Measurements from ENCODE around the gene CTH. TPM values are rescaled to one million over a fixed set of nuclear protein-coding genes. Genes with fewer than 3 reads are reported as not detected.

The CTH gene
- total and polyA plus RNA-seq, 2 of the 4 experiments (the other 2 are of a cell fraction), result 2.7 to 3.0 TPM

DNA sequence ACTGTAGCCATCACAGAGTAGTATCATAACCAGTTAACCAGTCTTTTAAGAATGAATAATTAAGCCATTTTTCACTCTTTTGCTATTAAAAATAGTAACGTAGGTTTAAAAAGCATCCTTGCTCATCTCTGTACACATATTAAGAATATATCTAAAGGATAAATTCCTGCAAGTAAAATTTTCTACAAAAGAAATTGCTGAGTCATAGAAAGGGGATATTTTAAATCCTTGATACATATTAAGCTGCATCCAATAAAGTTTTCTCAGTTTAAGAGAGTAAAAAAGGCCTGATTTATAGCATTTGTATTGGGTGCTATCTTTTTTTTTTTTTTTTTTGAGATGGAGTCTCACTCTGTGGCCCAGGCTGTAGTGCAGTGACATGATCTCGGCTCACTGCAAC, 1.9 kb upstream of the CTH start:
- Histone ChIP-seq H3K79me1 (ENCODE audit: low read depth in 1 of 2, low read length in 2 of 2) (peaks cover 0 to 4% of the 10 kb centered on the region in 2 experiments; a peak in 2 of 4 replicates), H4K5ac (ENCODE audit: low read depth, low read length) (no peak overlapping the region), H3K4me3 (ENCODE audit: insufficient read depth, low read depth, low read length) (no peak overlapping the region), H2BK20ac (ENCODE audit: low read depth, low read length) (no peak overlapping the region), H3K4me1 (ENCODE audit: control insufficient read depth, insufficient read depth, low read length) (no peaks in the 10 kb centered on the region), H3K27me3 (ENCODE audit: control insufficient read depth, insufficient read depth, low read length) (0 out of 2 replicates have a peak, but pooled peaks cover 2% of the 10 kb centered on the region), H3K23ac (ENCODE audit: low read depth, low read length) (no peak overlapping the region), H3K4ac (ENCODE audit: low read depth, low read length) (no peak overlapping the region), H2AFZ (replicated peaks; ENCODE audit: low read length, poor library complexity) (no peak overlapping the region), H2BK15ac (ENCODE audit: low read depth, low read length) (no peak overlapping the region), H3K18ac (ENCODE audit: low read depth, low read length) (no peak overlapping the region), H2BK5ac (ENCODE audit: low read depth, low read length, poor library complexity, severe bottlenecking) (no peak overlapping the region), H3K14ac (replicated peaks; ENCODE audit: low read depth, low read length) (no peak overlapping the region), H3K9me3 (ENCODE audit: control insufficient read depth, insufficient read depth, low read length) (no peaks in the 10 kb centered on the region), H2AK5ac (ENCODE audit: low read depth, low read length) (no peak overlapping the region), H3K9me1 (ENCODE audit: insufficient read depth, low read length) (no peaks in the 10 kb centered on the region), H4K91ac (ENCODE audit: insufficient read depth, low read depth, low read length) (no peak overlapping the region), H3K4me2 (ENCODE audit: low read depth, low read length) (no peak overlapping the region), H3K36me3 (ENCODE audit: control insufficient read depth, insufficient read depth, low read length) (no peaks in the 10 kb centered on the region), H3K9ac (ENCODE audit: low read depth, low read length) (no peak overlapping the region), H2AK9ac (replicated peaks; ENCODE audit: low read depth, low read length, poor library complexity) (no peak overlapping the region), H2BK120ac (ENCODE audit: low read depth, low read length) (no peak overlapping the region), H4K8ac (ENCODE audit: low read depth in 2 of 2, low read length in 2 of 2) (no peak overlapping the region), H3K56ac (ENCODE audit: extremely low read depth, insufficient read depth, low read length) (no peak overlapping the region), H4K20me1 (ENCODE audit: insufficient read depth, low read length) (no peaks in the 10 kb centered on the region), H3K27ac (ENCODE audit: insufficient read depth, low read length) (no peak overlapping the region)
- no peak for ATAC-seq (ENCODE audit: low read depth)
- WGBS, 2 experiments (ENCODE audit: extremely low coverage in 2 of 2, insufficient read length in 1 of 2), result no CpG with 5 or more reads among the region's 2 CpGs
- no peak for DNase-seq
- no TSS peak for BruUV-seq (replicated peaks)
- POLR2A ChIA-PET (ENCODE audit: unreplicated experiment), result no interaction called here
- in situ Hi-C loops (cut with MboI; ENCODE audit: low sequenced_read_pairs) (no loop called here), dilution Hi-C loops (cut with HindIII; ENCODE audit: low sequenced_read_pairs, unreplicated experiment) (no loop called here), intact Hi-C loops (cut with micrococcal nuclease) (no loop called here)
- CTCF ChIA-PET, result no interaction called here
- no peak for TF ChIP-seq RCOR1 (IDR thresholded peaks at IDR 0.05; ENCODE audit: insufficient replicate concordance, low read length)
- TF ChIP-seq NFE2L2 (IDR thresholded peaks at IDR 0.05; ENCODE audit: low read depth, low read length), result peak; percentile 88
- TF ChIP-seq MAFK (IDR thresholded peaks at IDR 0.05; ENCODE audit: low read depth, low read length), result peak; percentile 58
